ENCODE data around the gene CFAP45. TPM values are rescaled to one million over a fixed set of nuclear protein-coding genes. Genes with fewer than 3 reads are reported as not detected.

Gene CFAP45
- total RNA-seq, 1 experiment from 2014 or later, result 0.48 TPM

DNA sequence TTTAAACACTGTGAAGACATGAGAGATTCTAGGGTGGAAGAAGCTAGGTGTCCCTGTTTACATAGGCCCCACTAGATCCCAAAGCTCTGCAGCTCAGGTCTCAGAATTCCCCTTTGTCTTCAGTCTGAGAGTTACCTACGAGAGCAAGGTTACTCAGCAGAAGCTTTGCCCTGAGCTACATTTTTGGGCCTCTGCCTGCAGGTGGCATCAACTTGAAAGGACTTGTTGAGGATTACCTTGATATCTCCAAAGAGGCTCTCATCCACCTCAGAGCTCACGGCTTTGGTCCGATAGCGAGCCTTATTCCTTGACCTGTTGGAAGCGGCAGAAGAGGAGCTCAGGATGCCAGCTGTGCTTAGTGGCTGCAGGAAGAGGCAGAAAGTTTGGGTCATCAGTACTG lies 7.0 kb downstream of the CFAP45 start (continued):
- TF ChIP-seq, protein P1, sequence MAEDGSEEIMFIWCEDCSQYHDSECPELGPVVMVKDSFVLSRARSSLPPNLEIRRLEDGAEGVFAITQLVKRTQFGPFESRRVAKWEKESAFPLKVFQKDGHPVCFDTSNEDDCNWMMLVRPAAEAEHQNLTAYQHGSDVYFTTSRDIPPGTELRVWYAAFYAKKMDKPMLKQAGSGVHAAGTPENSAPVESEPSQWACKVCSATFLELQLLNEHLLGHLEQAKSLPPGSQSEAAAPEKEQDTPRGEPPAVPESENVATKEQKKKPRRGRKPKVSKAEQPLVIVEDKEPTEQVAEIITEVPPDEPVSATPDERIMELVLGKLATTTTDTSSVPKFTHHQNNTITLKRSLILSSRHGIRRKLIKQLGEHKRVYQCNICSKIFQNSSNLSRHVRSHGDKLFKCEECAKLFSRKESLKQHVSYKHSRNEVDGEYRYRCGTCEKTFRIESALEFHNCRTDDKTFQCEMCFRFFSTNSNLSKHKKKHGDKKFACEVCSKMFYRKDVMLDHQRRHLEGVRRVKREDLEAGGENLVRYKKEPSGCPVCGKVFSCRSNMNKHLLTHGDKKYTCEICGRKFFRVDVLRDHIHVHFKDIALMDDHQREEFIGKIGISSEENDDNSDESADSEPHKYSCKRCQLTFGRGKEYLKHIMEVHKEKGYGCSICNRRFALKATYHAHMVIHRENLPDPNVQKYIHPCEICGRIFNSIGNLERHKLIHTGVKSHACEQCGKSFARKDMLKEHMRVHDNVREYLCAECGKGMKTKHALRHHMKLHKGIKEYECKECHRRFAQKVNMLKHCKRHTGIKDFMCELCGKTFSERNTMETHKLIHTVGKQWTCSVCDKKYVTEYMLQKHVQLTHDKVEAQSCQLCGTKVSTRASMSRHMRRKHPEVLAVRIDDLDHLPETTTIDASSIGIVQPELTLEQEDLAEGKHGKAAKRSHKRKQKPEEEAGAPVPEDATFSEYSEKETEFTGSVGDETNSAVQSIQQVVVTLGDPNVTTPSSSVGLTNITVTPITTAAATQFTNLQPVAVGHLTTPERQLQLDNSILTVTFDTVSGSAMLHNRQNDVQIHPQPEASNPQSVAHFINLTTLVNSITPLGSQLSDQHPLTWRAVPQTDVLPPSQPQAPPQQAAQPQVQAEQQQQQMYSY (CRISPR knock-in tag; IDR thresholded peaks at IDR 0.05), result no peak
- no peak for TF ChIP-seq ZNF232 (CRISPR knock-in tag; IDR thresholded peaks at IDR 0.05)
- no peak for TF ChIP-seq ETV6 (CRISPR knock-in tag; IDR thresholded peaks at IDR 0.05)

DNA sequence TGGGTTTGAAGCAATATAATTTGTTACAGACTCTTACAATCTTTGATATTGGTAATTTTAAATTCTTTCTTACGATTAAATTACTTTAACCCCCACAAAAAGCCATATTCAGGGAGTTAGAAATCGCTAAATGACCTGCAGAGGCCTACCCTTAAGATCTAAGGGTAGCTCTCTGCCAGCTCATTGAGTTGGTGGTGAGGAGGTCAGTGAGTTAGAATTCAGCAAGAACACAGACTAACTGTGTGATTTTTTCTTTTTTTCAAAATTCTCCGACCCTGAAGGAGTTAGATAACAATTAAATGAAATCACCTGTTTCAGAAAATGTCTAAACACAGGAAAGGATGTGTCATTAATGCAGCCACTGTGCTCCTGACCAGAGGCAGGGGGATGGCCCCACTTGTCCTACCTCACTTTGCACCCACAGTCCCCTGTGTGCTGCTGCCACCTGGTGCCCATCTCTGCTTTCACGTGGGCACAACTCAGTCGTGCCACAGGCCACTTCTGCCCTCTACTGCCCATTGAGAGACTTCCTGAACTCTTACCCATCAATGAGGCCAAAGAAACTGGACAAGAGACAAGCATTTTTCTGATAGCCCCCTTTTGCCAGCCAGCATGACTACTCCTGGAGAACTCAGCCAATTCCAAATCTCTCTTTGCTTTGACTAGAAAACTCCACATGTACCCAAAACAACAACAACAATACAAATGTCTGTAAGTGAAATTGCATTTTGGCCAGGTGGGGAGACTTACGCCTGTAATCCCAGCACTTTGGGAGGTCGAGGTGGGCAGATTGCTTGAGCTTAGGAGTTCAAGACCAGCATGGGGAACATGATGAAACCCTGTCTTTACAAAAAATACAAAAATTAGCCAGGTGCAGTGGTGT lies 8.4 kb downstream of the CFAP45 start:
- no peaks in the 10 kb centered on the region for H3K9me3 Mint-ChIP-seq
- H3K4me3 Mint-ChIP-seq, result no peak overlapping the region
- H3K4me1 Mint-ChIP-seq, result peaks cover 9% of the 10 kb centered on the region
- CTCF ChIA-PET, result interaction anchor here (0.6 to 11.5 kb wide), 37 partner anchors 9 to 694 kb away, joined by 3 to 188 read pairs (median 5); partner anchors contain the start of genes CFAP45, DUSP23 and FCRL6
- no peaks in the 10 kb centered on the region for H3K36me3 Mint-ChIP-seq
- ATAC-seq (peak; percentile 93), DNase-seq (ENCODE audit: low spot score) (peak; percentile 82)
- H3K27ac Mint-ChIP-seq, result no peak overlapping the region
- POLR2A ChIA-PET, result interaction anchor here (0.8 kb wide), 1 partner anchor 80 kb away, joined by 4 read pairs; no protein-coding TSS in a partner anchor
- H3K27me3 Mint-ChIP-seq (ENCODE audit: low read depth), result peaks cover 2% of the 10 kb centered on the region; the same call in 1 of the 2 replicates
- TF ChIP-seq, protein P2, sequence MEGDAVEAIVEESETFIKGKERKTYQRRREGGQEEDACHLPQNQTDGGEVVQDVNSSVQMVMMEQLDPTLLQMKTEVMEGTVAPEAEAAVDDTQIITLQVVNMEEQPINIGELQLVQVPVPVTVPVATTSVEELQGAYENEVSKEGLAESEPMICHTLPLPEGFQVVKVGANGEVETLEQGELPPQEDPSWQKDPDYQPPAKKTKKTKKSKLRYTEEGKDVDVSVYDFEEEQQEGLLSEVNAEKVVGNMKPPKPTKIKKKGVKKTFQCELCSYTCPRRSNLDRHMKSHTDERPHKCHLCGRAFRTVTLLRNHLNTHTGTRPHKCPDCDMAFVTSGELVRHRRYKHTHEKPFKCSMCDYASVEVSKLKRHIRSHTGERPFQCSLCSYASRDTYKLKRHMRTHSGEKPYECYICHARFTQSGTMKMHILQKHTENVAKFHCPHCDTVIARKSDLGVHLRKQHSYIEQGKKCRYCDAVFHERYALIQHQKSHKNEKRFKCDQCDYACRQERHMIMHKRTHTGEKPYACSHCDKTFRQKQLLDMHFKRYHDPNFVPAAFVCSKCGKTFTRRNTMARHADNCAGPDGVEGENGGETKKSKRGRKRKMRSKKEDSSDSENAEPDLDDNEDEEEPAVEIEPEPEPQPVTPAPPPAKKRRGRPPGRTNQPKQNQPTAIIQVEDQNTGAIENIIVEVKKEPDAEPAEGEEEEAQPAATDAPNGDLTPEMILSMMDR (IDR thresholded peaks at IDR 0.05), result peak; percentile 79
- TF ChIP-seq, protein P3, sequence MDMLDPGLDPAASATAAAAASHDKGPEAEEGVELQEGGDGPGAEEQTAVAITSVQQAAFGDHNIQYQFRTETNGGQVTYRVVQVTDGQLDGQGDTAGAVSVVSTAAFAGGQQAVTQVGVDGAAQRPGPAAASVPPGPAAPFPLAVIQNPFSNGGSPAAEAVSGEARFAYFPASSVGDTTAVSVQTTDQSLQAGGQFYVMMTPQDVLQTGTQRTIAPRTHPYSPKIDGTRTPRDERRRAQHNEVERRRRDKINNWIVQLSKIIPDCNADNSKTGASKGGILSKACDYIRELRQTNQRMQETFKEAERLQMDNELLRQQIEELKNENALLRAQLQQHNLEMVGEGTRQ (CRISPR knock-in tag; IDR thresholded peaks at IDR 0.05), result peak; percentile 56
- no peak for TF ChIP-seq GABPB1 (CRISPR knock-in tag; IDR thresholded peaks at IDR 0.05)

DNA sequence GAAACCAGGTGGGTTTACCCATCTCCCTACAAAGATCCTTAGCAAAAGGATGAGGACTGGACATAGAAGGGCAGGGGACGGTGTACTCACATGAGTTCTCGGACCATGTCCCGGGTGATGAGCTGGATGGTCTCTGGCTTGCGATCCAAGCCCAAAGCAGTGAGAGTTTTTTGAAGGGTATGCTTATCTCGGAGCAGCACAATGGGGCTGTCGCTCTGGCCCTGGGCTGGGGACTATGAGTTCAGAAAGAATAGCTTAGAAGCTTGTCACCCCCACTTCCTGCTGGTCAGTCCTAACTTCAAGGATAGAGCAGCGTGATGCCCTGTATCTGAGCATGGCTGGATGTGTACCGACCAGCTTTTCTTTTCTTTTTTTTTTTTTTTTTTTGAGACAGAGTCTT lies 9.6 kb downstream of the CFAP45 start:
- POLR2A ChIA-PET, result interaction anchor here (0.8 kb wide), 1 partner anchor 79 kb away, joined by 4 read pairs; no protein-coding TSS in a partner anchor
- ATAC-seq (no peak), DNase-seq (ENCODE audit: low spot score) (no peak)
- Mint-ChIP-seq H3K27ac (no peak overlapping the region), H3K4me1 (peaks cover 9% of the 10 kb centered on the region), H3K27me3 (ENCODE audit: low read depth) (peaks cover 2% of the 10 kb centered on the region; the same call in 1 of the 2 replicates), H3K36me3 (no peaks in the 10 kb centered on the region), H3K9me3 (no peaks in the 10 kb centered on the region), H3K4me3 (no peak overlapping the region)
- TF ChIP-seq ZNF138 (CRISPR knock-in tag; conservative IDR thresholded peaks at IDR 0.05), result no peak
- TF ChIP-seq FOXK1 (CRISPR knock-in tag; IDR thresholded peaks at IDR 0.05), result no peak
- no peak for TF ChIP-seq CREM (CRISPR knock-in tag; IDR thresholded peaks at IDR 0.05)
- CTCF ChIA-PET, result interaction anchor here (0.6 to 11.5 kb wide), 20 partner anchors 17 to 693 kb away, joined by 3 to 188 read pairs (median 7); partner anchors contain the start of genes DUSP23 and FCRL6

DNA sequence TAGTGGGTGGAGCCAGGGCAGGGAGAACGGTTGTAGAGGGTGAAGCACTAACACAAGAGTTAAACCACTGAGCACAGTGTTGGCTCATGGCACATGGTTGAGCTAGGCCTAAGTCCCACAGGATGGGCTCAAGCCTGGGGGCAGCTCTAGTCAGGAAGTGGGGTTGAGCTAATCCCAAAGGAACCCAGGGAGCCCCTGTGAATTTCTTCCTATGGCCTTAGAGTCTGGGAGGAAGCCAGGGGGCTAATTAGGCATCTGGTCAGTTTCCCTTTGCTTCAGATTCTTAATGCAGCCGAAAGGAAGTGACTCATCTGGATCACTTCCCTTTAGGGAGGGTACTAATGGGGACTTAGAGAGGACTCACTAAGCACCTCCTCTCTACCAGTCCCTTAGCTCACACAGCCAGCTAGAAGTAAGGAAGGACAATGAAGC lies 10.1 kb downstream of the CFAP45 start:
- ATAC-seq (peak; percentile 37), DNase-seq (ENCODE audit: low spot score) (no peak)
- ChIA-PET POLR2A (no interaction called here), CTCF (interaction anchor here (0.6 to 11.5 kb wide), 11 partner anchors 17 to 165 kb away, joined by 3 to 188 read pairs (median 9); partner anchors contain the start of gene FCRL6)
- Mint-ChIP-seq H3K4me3 (no peak overlapping the region), H3K9me3 (no peaks in the 10 kb centered on the region), H3K36me3 (no peaks in the 10 kb centered on the region), H3K27me3 (ENCODE audit: low read depth) (peaks cover 2% of the 10 kb centered on the region; the same call in 1 of the 2 replicates), H3K27ac (no peak overlapping the region), H3K4me1 (peaks cover 9% of the 10 kb centered on the region)
- TF ChIP-seq NFYB (CRISPR knock-in tag; conservative IDR thresholded peaks at IDR 0.05; ENCODE audit: low read depth), result no peak
- TF ChIP-seq NR2C2 (CRISPR knock-in tag; IDR thresholded peaks at IDR 0.05), result no peak
- TF ChIP-seq, protein P4, sequence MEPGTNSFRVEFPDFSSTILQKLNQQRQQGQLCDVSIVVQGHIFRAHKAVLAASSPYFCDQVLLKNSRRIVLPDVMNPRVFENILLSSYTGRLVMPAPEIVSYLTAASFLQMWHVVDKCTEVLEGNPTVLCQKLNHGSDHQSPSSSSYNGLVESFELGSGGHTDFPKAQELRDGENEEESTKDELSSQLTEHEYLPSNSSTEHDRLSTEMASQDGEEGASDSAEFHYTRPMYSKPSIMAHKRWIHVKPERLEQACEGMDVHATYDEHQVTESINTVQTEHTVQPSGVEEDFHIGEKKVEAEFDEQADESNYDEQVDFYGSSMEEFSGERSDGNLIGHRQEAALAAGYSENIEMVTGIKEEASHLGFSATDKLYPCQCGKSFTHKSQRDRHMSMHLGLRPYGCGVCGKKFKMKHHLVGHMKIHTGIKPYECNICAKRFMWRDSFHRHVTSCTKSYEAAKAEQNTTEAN (CRISPR knock-in tag; IDR thresholded peaks at IDR 0.05), result no peak
